Activated T-cell treated with anti-CD3 and anti-CD28 coated beads, Interleukin-2, amount 50 U/mL, for 72 hours (primary cell): ENCODE measurements around the gene SLC25A39. TPM values are rescaled to one million over a fixed set of nuclear protein-coding genes. Genes with fewer than 3 reads are reported as not detected.
A peak's percentile ranks its signal among the peaks of the same experiment; 100 is the strongest.

Experiments
- ATAC-seq, 2 donors: fragments of 150-1000 bp; cut with Tn5 transposase; replicated peaks in 1 of 2; 2 replicates each; pipeline ENCODE4 v1.10.0; 2021; ENCODE audit warnings: moderate library complexity in 2 of 2, mild to moderate bottlenecking in 1 of 2
- DNase-seq, 2 donors: peaks; one replicate each; pipeline ENCODE4 v3.0.0; 2021 to 2022; ENCODE audit warnings: mixed read lengths in 1 of 2
- H3K27ac Mint-ChIP-seq: one replicate; pipeline ENCODE4 v1.8.0; 2022; ENCODE audit warnings: mild to moderate bottlenecking, moderate library complexity, mixed read lengths
- H3K27me3 Mint-ChIP-seq: one replicate; pipeline ENCODE4 v1.8.0; 2022; ENCODE audit warnings: low read depth, mixed read lengths
- H3K36me3 Mint-ChIP-seq, 2 donors: one replicate each; pipeline ENCODE4 v1.8.0; 2022; ENCODE audit warnings: mixed read lengths in 2 of 2, mild to moderate bottlenecking in 1 of 2; ENCODE audit not compliant: insufficient read depth in 2 of 2
- H3K4me1 Mint-ChIP-seq: one replicate; pipeline ENCODE4 v1.8.0; 2022; ENCODE audit warnings: low read depth, mixed read lengths
- H3K4me3 Mint-ChIP-seq, 2 donors: one replicate each; pipeline ENCODE4 v1.8.0; 2022; ENCODE audit warnings: mild to moderate bottlenecking in 2 of 2, mixed read lengths in 2 of 2, moderate library complexity in 2 of 2
- H3K9me3 Mint-ChIP-seq, 2 donors: one replicate each; pipeline ENCODE4 v1.8.0; 2022; ENCODE audit warnings: mixed read lengths in 2 of 2
- total RNA-seq, 2 donors: library from RNA; stranded (reverse); gene quantifications; one replicate each; pipeline ENCODE4 v1.2.3, GENCODE V29; 2022

SLC25A39 gene
- total RNA-seq, 2 donors from 2014 or later: 83.6 to 97.2 TPM

GRCh38 chr17:44321246-44322120, 3.1 kb downstream of the SLC25A39 start:
- Mint-ChIP-seq H3K9me3 (no peaks in the 10 kb centered on the region), H3K4me3 (no peak overlapping the region), H3K36me3 (peaks cover 2 to 4% of the 10 kb centered on the region in 2 donors), H3K27ac (no peak overlapping the region), H3K27me3 (peaks cover 13% of the 10 kb centered on the region), H3K4me1 (peaks cover 20% of the 10 kb centered on the region)
- ATAC-seq (no peak), DNase-seq (no peak)

- Mint-ChIP-seq H3K4me1 (peaks cover 27% of the 10 kb centered on the region), H3K9me3 (no peaks in the 10 kb centered on the region), H3K27me3 (peaks cover 26% of the 10 kb centered on the region), H3K4me3 (no peak overlapping the region), H3K36me3 (peaks cover 2 to 4% of the 10 kb centered on the region in 2 donors), H3K27ac (no peak overlapping the region)
- DNase-seq (no peak), ATAC-seq (no peak)
Measured at GRCh38 chr17:44320066-44320465, 4.6 kb downstream of the SLC25A39 start.

GRCh38 chr17:44318077-44318892, 6.3 kb downstream of the SLC25A39 start:
- H3K4me1 Mint-ChIP-seq: peaks cover 16% of the 10 kb centered on the region
- no peak for ATAC-seq
- H3K9me3 Mint-ChIP-seq: no peaks in the 10 kb centered on the region
- no peak overlapping the region for H3K27ac Mint-ChIP-seq
- peaks cover 36% of the 10 kb centered on the region for H3K27me3 Mint-ChIP-seq
- peaks cover 2 to 4% of the 10 kb centered on the region in 2 donors for H3K36me3 Mint-ChIP-seq
- no peak for DNase-seq
- no peak overlapping the region for H3K4me3 Mint-ChIP-seq

- H3K4me3 Mint-ChIP-seq: no peak overlapping the region
- peaks cover 36% of the 10 kb centered on the region for H3K27me3 Mint-ChIP-seq
- no peak overlapping the region for H3K27ac Mint-ChIP-seq
- H3K36me3 Mint-ChIP-seq: peaks cover 2 to 4% of the 10 kb centered on the region in 2 donors
- ATAC-seq (no peak), DNase-seq (no peak)
- H3K9me3 Mint-ChIP-seq: no peaks in the 10 kb centered on the region
- peaks cover 16% of the 10 kb centered on the region for H3K4me1 Mint-ChIP-seq
Measured at GRCh38 chr17:44317545-44317944, 7.1 kb downstream of the SLC25A39 start.

- ATAC-seq (no peak), DNase-seq (no peak)
- Mint-ChIP-seq H3K27me3 (peaks cover 36% of the 10 kb centered on the region), H3K4me1 (peaks cover 16% of the 10 kb centered on the region), H3K27ac (no peak overlapping the region), H3K36me3 (peaks cover 2 to 4% of the 10 kb centered on the region in 2 donors), H3K9me3 (no peaks in the 10 kb centered on the region), H3K4me3 (peak overlapping the region; percentile 65 to 88)
Measured at GRCh38 chr17:44315760-44316731, 8.6 kb downstream of the SLC25A39 start.

GRCh38 chr17:44314869-44315661, 9.6 kb downstream of the SLC25A39 start:
- DNase-seq: peak; percentile 52 to 66
- no peaks in the 10 kb centered on the region for H3K9me3 Mint-ChIP-seq
- H3K27me3 Mint-ChIP-seq: peaks cover 36% of the 10 kb centered on the region
- peak overlapping the region; percentile 65 to 88 for H3K4me3 Mint-ChIP-seq
- peaks cover 2 to 4% of the 10 kb centered on the region in 2 donors for H3K36me3 Mint-ChIP-seq
- peak; percentile 74 for ATAC-seq
- peaks cover 18% of the 10 kb centered on the region for H3K4me1 Mint-ChIP-seq
- no peak overlapping the region for H3K27ac Mint-ChIP-seq

- Mint-ChIP-seq H3K9me3 (no peaks in the 10 kb centered on the region), H3K27me3 (peaks cover 36% of the 10 kb centered on the region), H3K36me3 (peaks cover under 1 to 2% of the 10 kb centered on the region in 2 donors), H3K4me1 (peaks cover 22% of the 10 kb centered on the region), H3K27ac (no peak overlapping the region), H3K4me3 (peak overlapping the region; percentile 60 to 77)
- ATAC-seq (no peak), DNase-seq (no peak)
Measured at GRCh38 chr17:44314524-44314868, 10.1 kb downstream of the SLC25A39 start.

- no peaks in the 10 kb centered on the region for H3K36me3 Mint-ChIP-seq
- peaks cover 22% of the 10 kb centered on the region for H3K4me1 Mint-ChIP-seq
- ATAC-seq (no peak), DNase-seq (no peak)
- H3K27ac Mint-ChIP-seq: no peak overlapping the region
- H3K9me3 Mint-ChIP-seq: no peaks in the 10 kb centered on the region
- peaks cover 36% of the 10 kb centered on the region for H3K27me3 Mint-ChIP-seq
- H3K4me3 Mint-ChIP-seq: peak overlapping the region; percentile 42 to 64
Measured at GRCh38 chr17:44314031-44314430, 10.6 kb downstream of the SLC25A39 start.

- Mint-ChIP-seq H3K4me1 (peaks cover 22% of the 10 kb centered on the region), H3K36me3 (no peaks in the 10 kb centered on the region), H3K4me3 (no peak overlapping the region), H3K27me3 (peaks cover 34% of the 10 kb centered on the region), H3K9me3 (no peaks in the 10 kb centered on the region), H3K27ac (no peak overlapping the region)
- ATAC-seq (no peak), DNase-seq (no peak)
Measured at GRCh38 chr17:44312396-44313104, 12.1 kb downstream of the SLC25A39 start.

GRCh38 chr17:44311562-44312181, 13.0 kb downstream of the SLC25A39 start:
- Mint-ChIP-seq H3K27ac (no peak overlapping the region), H3K27me3 (peaks cover 34% of the 10 kb centered on the region), H3K4me1 (peaks cover 20% of the 10 kb centered on the region), H3K9me3 (no peaks in the 10 kb centered on the region), H3K4me3 (no peak overlapping the region), H3K36me3 (peaks cover 0 to 2% of the 10 kb centered on the region in 2 donors)
- ATAC-seq (no peak), DNase-seq (no peak)

- Mint-ChIP-seq H3K4me1 (peaks cover 11% of the 10 kb centered on the region), H3K27ac (no peak overlapping the region), H3K4me3 (no peak overlapping the region), H3K36me3 (peaks cover 0 to 2% of the 10 kb centered on the region in 2 donors), H3K9me3 (no peaks in the 10 kb centered on the region), H3K27me3 (peaks cover 32% of the 10 kb centered on the region)
- ATAC-seq: no peak
- no peak for DNase-seq
Measured at GRCh38 chr17:44310609-44311376, 13.8 kb downstream of the SLC25A39 start.
